Raji (cell line): Measurements from ENCODE around the gene ETFRF1.
A peak's percentile ranks its signal among the peaks of the same experiment; 100 is the strongest.

Source experiments
- POLR2A ChIP-seq: IDR thresholded peaks from 2 replicates; pipeline ENCODE4 v1.6.1; 2011; ENCODE audit warnings: low read depth, low read length, control low read depth; ENCODE audit not compliant: insufficient read depth

ETFRF1 gene

GRCh38 chr12:25195056-25195971, at the start of gene ETFRF1, which contains the start of gene DNAI7:
ETFRF1 (plus strand) TSS chr12:25195237; CDS start chr12:25203957, 8,720 bp downstream.
DNAI7 (minus strand) TSS chr12:25195160; CDS start chr12:25195078, 82 bp downstream.
- TF ChIP-seq POLR2A = peak; percentile 80

GRCh38 chr12:25146686-25147085, 48.4 kb upstream of the ETFRF1 start:
- no peak for TF ChIP-seq POLR2A

GRCh38 chr12:25151476-25151875, 43.6 kb upstream of the ETFRF1 start:
- no peak for TF ChIP-seq POLR2A

GRCh38 chr12:25152055-25152454, 43.0 kb upstream of the ETFRF1 start:
- no peak for TF ChIP-seq POLR2A

GRCh38 chr12:25155022-25155576, 39.9 kb upstream of the ETFRF1 start:
- TF ChIP-seq POLR2A = no peak

- no peak for TF ChIP-seq POLR2A
Measured at GRCh38 chr12:25156061-25156460, 39.0 kb upstream of the ETFRF1 start.

- no peak for TF ChIP-seq POLR2A
Measured at GRCh38 chr12:25162866-25163265, 32.2 kb upstream of the ETFRF1 start.

GRCh38 chr12:25182765-25183164, 12.3 kb upstream of the ETFRF1 start:
- no peak for TF ChIP-seq POLR2A

GRCh38 chr12:25184132-25184531, 10.9 kb upstream of the ETFRF1 start:
- no peak for TF ChIP-seq POLR2A

GRCh38 chr12:25186038-25186787, 8.8 kb upstream of the ETFRF1 start:
- TF ChIP-seq POLR2A = no peak

- TF ChIP-seq POLR2A = no peak
Measured at GRCh38 chr12:25186788-25187402, 8.1 kb upstream of the ETFRF1 start.

- TF ChIP-seq POLR2A = no peak
Measured at GRCh38 chr12:25187781-25188180, 7.3 kb upstream of the ETFRF1 start.

- TF ChIP-seq POLR2A = no peak
Measured at GRCh38 chr12:25189656-25190055, 5.4 kb upstream of the ETFRF1 start.

- TF ChIP-seq POLR2A = no peak
Measured at GRCh38 chr12:25190793-25191192, 4.2 kb upstream of the ETFRF1 start.

- no peak for TF ChIP-seq POLR2A
Measured at GRCh38 chr12:25194214-25194613, 823 bp upstream of the ETFRF1 start.
